Cardiac muscle cell (in vitro differentiated cells and primary cell): Measurements from ENCODE around the gene POU2AF1. TPM values are rescaled to one million over a fixed set of nuclear protein-coding genes. Genes with fewer than 3 reads are reported as not detected.

Experiments used
- DNase-seq, 2 donors: peaks; one replicate each; pipeline versions ENCODE4 v3.0.0 to v3.0.0-alpha.2; 2010 to 2017; ENCODE audit warnings: low read depth in 1 of 2, low spot score in 1 of 2
- H3K27ac ChIP-seq: fragments of 200-600 bp; sonication (generic); 2 replicates; pipeline ENCODE4 v1.5.1; 2016
- H3K27me3 ChIP-seq: fragments of 200-600 bp; sonication (generic); 2 replicates; pipeline ENCODE4 v1.6.0; 2016; ENCODE audit warnings: control low read depth
- H3K36me3 ChIP-seq: fragments of 200-600 bp; sonication (generic); 2 replicates; pipeline ENCODE4 v1.5.1; 2016; ENCODE audit warnings: control low read depth
- H3K4me1 ChIP-seq: fragments of 200-600 bp; sonication (generic); 2 replicates; pipeline ENCODE4 v1.8.1; 2017; ENCODE audit warnings: low read depth, mild to moderate bottlenecking, mixed run types
- H3K4me3 ChIP-seq: fragments of 200-600 bp; sonication (generic); 2 replicates; pipeline ENCODE4 v1.5.1; 2016; ENCODE audit warnings: mild to moderate bottlenecking
- H3K9me3 ChIP-seq: fragments of 200-600 bp; sonication (generic); 2 replicates; pipeline ENCODE4 v1.5.1; 2017; ENCODE audit warnings: low read depth, mild to moderate bottlenecking, control low read depth
- CTCF ChIP-seq: IDR thresholded peaks from 2 replicates; pipeline ENCODE4 v1.5.1; 2012; ENCODE audit warnings: low read depth, mild to moderate bottlenecking, low read length
- polyA plus RNA-seq: library from polyadenylated mRNA; unstranded; fragments of >200 nt; fragmentation: Nextera tagmentation; extraction: Ambion mirVana; gene quantifications from 2 replicates; pipeline ENCODE4 v1.2.1, GENCODE V29; 2016
- total RNA-seq: library from RNA; depleted of rRNA; stranded (reverse); fragments of >200 nt; gene quantifications from 2 replicates; pipeline ENCODE4 v1.2.3, GENCODE V29; 2016

The POU2AF1 gene
- total and polyA plus RNA-seq, 2 experiments from 2014 or later, result not detected

- Histone ChIP-seq H3K36me3 (no peaks in the 10 kb centered on the region), H3K4me1 (no peaks in the 10 kb centered on the region), H3K4me3 (no peak overlapping the region), H3K27me3 (no peaks in the 10 kb centered on the region), H3K27ac (no peak overlapping the region), H3K9me3 (no peaks in the 10 kb centered on the region)
- DNase-seq, result peak in 1 of 2 donors; percentile 76
- TF ChIP-seq CTCF, result no peak
These were observed 30.0 kb upstream of the POU2AF1 start for GRCh38 chr11:111408789-111409727.

GRCh38 chr11:111407652-111408051 lies 28.6 kb upstream of the POU2AF1 start:
- Histone ChIP-seq H3K4me1 (no peaks in the 10 kb centered on the region), H3K9me3 (no peaks in the 10 kb centered on the region), H3K4me3 (no peak overlapping the region), H3K27me3 (no peaks in the 10 kb centered on the region), H3K36me3 (no peaks in the 10 kb centered on the region), H3K27ac (no peak overlapping the region)
- no peak for TF ChIP-seq CTCF
- no peak for DNase-seq

GRCh38 chr11:111406589-111406988 lies 27.5 kb upstream of the POU2AF1 start:
- Histone ChIP-seq H3K9me3 (no peaks in the 10 kb centered on the region), H3K4me1 (no peaks in the 10 kb centered on the region), H3K36me3 (no peaks in the 10 kb centered on the region), H3K27me3 (no peaks in the 10 kb centered on the region), H3K4me3 (no peak overlapping the region), H3K27ac (no peak overlapping the region)
- no peak for DNase-seq
- TF ChIP-seq CTCF, result no peak

GRCh38 chr11:111406091-111406490 lies 27.0 kb upstream of the POU2AF1 start:
- DNase-seq, result no peak
- no peak for TF ChIP-seq CTCF

GRCh38 chr11:111405551-111405950 lies 26.5 kb upstream of the POU2AF1 start:
- Histone ChIP-seq H3K4me1 (no peaks in the 10 kb centered on the region), H3K27ac (no peak overlapping the region), H3K4me3 (no peak overlapping the region), H3K27me3 (no peaks in the 10 kb centered on the region), H3K9me3 (no peaks in the 10 kb centered on the region), H3K36me3 (no peaks in the 10 kb centered on the region)
- no peak for TF ChIP-seq CTCF
- no peak for DNase-seq

More at GRCh38 chr11:111406091-111406490, 27.0 kb upstream of the POU2AF1 start:
- no peak overlapping the region for H3K27ac ChIP-seq
- no peak overlapping the region for H3K4me3 ChIP-seq
- H3K27me3 ChIP-seq, result no peaks in the 10 kb centered on the region
- no peaks in the 10 kb centered on the region for H3K36me3 ChIP-seq
- no peaks in the 10 kb centered on the region for H3K9me3 ChIP-seq
- H3K4me1 ChIP-seq, result no peaks in the 10 kb centered on the region
